Nephron progenitor cell (in vitro differentiated cells): Measurements from ENCODE around the gene SPDYE9.
"Not testable (repeated sequence)": the region's sequence is repeated elsewhere in the genome, so short reads cannot be mapped to it uniquely, and the experiment has no call there.

Source experiments
- DNase-seq: peaks from one replicate; pipeline ENCODE4 v3.0.0; 2021
- H3K27ac Mint-ChIP-seq: 2 replicates; pipeline ENCODE4 v1.8.0; 2021; ENCODE audit warnings: mild to moderate bottlenecking, moderate library complexity, mixed read lengths
- H3K27me3 Mint-ChIP-seq: 2 replicates; pipeline ENCODE4 v1.8.0; 2021; ENCODE audit warnings: mild to moderate bottlenecking, low read depth, mixed read lengths; ENCODE audit not compliant: poor library complexity
- H3K36me3 Mint-ChIP-seq: 2 replicates; pipeline ENCODE4 v1.8.0; 2021; ENCODE audit warnings: low read depth, mixed read lengths
- H3K4me1 Mint-ChIP-seq: 2 replicates; pipeline ENCODE4 v1.8.0; 2021; ENCODE audit warnings: mixed read lengths
- H3K4me3 Mint-ChIP-seq: 2 replicates; pipeline ENCODE4 v1.8.0; 2021; ENCODE audit warnings: mild to moderate bottlenecking, moderate library complexity, mixed read lengths
- H3K9me3 Mint-ChIP-seq: 2 replicates; pipeline ENCODE4 v1.8.0; 2021; ENCODE audit warnings: mild to moderate bottlenecking, moderate library complexity, mixed read lengths

SPDYE9 gene

DNA sequence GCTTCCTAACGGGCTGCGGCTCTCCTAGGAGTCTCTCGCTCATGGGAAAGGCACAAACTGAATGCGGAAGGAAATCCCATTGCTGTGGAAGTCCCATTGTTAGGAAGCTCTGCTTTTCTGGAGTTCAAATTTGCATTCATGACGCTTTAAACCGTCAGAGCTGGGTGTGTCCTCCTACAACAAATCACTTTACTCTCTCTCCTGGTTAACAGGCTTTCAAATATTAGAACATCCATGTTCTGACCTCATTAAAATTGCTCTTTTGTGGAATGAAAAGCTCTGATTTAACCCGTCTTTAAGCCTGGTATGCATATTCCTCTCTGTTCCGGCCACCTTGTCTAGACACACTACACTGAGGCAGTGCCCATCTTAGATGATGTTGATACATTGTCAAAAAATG is at the start of gene SPDYE9:
Gene SPDYE9, minus strand, starts transcription at position 101 of the 400 bp plus-strand sequence. CDS start 1,800 bp downstream, outside the sequence.
- DNase-seq, H3K9me3 Mint-ChIP-seq, H3K4me1 Mint-ChIP-seq, H3K36me3 Mint-ChIP-seq, H3K27ac Mint-ChIP-seq, H3K4me3 Mint-ChIP-seq, H3K27me3 Mint-ChIP-seq: not testable (repeated sequence)

GRCh38 chr7:73134866-73135265 is 49.0 kb upstream of the SPDYE9 start:
- DNase-seq, H3K4me1 Mint-ChIP-seq, H3K36me3 Mint-ChIP-seq, H3K4me3 Mint-ChIP-seq, H3K9me3 Mint-ChIP-seq, H3K27ac Mint-ChIP-seq, H3K27me3 Mint-ChIP-seq: not testable (repeated sequence)

GRCh38 chr7:73132651-73133217 is 46.9 kb upstream of the SPDYE9 start:
- DNase-seq, H3K4me1 Mint-ChIP-seq, H3K9me3 Mint-ChIP-seq: not testable (repeated sequence)

GRCh38 chr7:73130612-73131011 is 44.8 kb upstream of the SPDYE9 start:
- H3K9me3 Mint-ChIP-seq, H3K27me3 Mint-ChIP-seq, DNase-seq, H3K4me3 Mint-ChIP-seq, H3K36me3 Mint-ChIP-seq, H3K4me1 Mint-ChIP-seq, H3K27ac Mint-ChIP-seq: not testable (repeated sequence)

More at GRCh38 chr7:73132651-73133217, 46.9 kb upstream of the SPDYE9 start:
- not testable (repeated sequence) for H3K36me3 Mint-ChIP-seq, H3K27ac Mint-ChIP-seq, H3K27me3 Mint-ChIP-seq, H3K4me3 Mint-ChIP-seq

GRCh38 chr7:73124126-73124525 is 38.3 kb upstream of the SPDYE9 start:
- H3K9me3 Mint-ChIP-seq, H3K4me1 Mint-ChIP-seq, DNase-seq, H3K4me3 Mint-ChIP-seq, H3K27me3 Mint-ChIP-seq, H3K36me3 Mint-ChIP-seq, H3K27ac Mint-ChIP-seq: not testable (repeated sequence)

DNA sequence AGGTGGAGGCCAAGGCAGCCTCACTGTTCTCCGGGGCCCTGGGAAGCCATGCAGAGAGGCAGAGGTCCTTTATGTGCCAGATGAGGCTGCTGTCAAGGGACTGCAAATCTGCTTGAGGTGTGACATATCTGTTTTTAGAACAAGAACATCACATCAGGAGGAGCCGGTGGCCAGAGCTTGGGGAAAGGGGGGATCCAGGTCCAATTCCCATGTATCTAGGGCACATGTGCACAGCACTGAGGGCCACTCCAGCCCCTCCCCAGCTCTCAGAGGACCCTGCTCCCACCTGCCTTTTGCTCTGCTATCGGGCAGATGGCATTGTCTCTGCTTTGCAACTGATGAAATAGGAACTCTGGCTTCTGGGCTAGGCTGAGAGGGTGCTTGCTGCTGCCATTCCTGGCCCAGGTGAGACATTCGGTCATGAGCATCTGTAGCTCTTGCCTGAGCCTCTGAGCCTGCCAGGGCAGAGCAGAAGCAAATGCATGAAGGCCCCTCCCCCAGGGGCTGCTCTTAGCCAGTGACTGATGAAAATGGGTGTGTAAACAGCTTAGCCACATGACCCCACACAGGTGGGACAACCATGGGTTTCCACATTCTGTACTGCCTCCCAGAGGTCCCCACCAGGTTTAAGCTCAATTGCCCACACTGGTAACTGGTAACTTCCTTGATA is 37.1 kb upstream of the SPDYE9 start:
- not testable (repeated sequence) for H3K4me1 Mint-ChIP-seq, DNase-seq, H3K27ac Mint-ChIP-seq, H3K27me3 Mint-ChIP-seq, H3K36me3 Mint-ChIP-seq, H3K9me3 Mint-ChIP-seq, H3K4me3 Mint-ChIP-seq

DNA sequence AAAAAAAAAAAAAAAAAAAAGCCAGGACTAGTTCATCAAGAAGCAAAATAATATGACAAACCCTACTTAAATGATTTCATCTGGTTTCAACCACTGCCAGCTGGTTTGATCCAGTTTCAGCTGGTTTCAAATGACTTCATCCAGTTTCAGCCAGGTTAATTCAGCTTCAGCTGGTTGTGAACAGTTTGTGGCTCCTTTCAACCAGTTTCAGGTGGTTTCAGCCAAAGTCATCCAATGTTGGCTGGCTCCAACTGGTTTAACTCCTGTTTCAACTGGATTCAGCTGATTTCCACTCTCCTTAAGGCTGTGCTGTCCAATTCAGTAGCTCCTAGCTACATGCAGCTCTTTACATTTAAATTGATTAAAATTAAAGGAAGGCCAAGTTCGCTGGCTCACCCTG is 32.3 kb upstream of the SPDYE9 start:
- H3K36me3 Mint-ChIP-seq, H3K9me3 Mint-ChIP-seq, H3K4me1 Mint-ChIP-seq, DNase-seq, H3K4me3 Mint-ChIP-seq, H3K27me3 Mint-ChIP-seq, H3K27ac Mint-ChIP-seq: not testable (repeated sequence)

GRCh38 chr7:73057811-73058210 is 28.0 kb downstream of the SPDYE9 start, which contains the start of gene SPDYE11:
Gene SPDYE11 (minus strand): TSS chr7:73057911. CDS start chr7:73056111, 1,800 bp downstream.
- not testable (repeated sequence) for H3K9me3 Mint-ChIP-seq, H3K27ac Mint-ChIP-seq, H3K4me1 Mint-ChIP-seq, H3K4me3 Mint-ChIP-seq, H3K36me3 Mint-ChIP-seq, DNase-seq, H3K27me3 Mint-ChIP-seq

DNA sequence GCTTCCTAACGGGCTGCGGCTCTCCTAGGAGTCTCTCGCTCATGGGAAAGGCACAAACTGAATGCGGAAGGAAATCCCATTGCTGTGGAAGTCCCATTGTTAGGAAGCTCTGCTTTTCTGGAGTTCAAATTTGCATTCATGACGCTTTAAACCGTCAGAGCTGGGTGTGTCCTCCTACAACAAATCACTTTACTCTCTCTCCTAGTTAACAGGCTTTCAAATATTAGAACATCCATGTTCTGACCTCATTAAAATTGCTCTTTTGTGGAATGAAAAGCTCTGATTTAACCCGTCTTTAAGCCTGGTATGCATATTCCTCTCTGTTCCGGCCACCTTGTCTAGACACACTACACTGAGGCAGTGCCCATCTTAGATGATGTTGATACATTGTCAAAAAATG is 56.2 kb downstream of the SPDYE9 start, which contains the start of gene SPDYE8:
Gene SPDYE8, minus strand, starts transcription at position 101 of the 400 bp plus-strand sequence. CDS start 1,800 bp downstream, outside the sequence.
- not testable (repeated sequence) for H3K9me3 Mint-ChIP-seq, H3K4me3 Mint-ChIP-seq, H3K27ac Mint-ChIP-seq, H3K36me3 Mint-ChIP-seq, H3K4me1 Mint-ChIP-seq, H3K27me3 Mint-ChIP-seq, DNase-seq
